Astrocyte (in vitro differentiated cells and primary cell): ENCODE data around the gene EPHA2.

ENCODE experiments used
- EZH2 ChIP-seq: IDR thresholded peaks from 2 replicates; pipeline ENCODE4 v1.6.1; 2012; ENCODE audit warnings: mild to moderate bottlenecking, low read length, inconsistent platforms; ENCODE audit not compliant: insufficient read depth
- TF ChIP-seq, protein P1 (sequence below): IDR thresholded peaks from 2 replicates; pipeline ENCODE4 v1.5.1; 2011; ENCODE audit warnings: low read depth, mild to moderate bottlenecking, inconsistent platforms, low read length, moderate library complexity; ENCODE audit not compliant: insufficient read depth

DNA sequence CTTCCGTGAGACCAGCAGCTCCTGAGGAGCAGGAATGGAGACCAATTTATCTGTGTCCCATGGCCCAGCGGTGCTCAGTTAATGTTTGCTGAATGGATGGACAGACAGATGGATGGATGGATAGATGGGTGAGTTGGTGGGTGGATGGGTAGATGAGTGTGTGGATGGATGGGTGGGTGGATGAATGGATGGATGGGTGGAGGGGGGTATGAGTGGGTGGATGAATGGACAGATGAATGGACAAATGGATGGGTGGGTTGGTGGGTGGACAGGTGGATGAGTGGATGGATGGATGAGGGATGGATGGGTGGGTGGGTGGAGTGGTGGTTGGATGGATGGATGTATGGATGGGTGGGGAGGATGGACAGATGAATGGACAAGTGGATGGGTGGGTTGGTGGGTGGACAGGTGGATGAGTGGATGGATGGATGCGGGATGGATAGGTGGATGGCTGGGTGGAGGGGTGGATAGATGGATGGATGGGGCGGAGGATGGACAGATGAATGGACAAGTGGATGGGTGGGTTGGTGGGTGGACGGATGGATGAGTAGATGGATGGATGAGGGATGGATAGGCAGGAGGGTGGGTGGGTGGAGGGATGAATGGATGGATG is 13.4 kb downstream of the EPHA2 start:
- TF ChIP-seq, protein P1, sequence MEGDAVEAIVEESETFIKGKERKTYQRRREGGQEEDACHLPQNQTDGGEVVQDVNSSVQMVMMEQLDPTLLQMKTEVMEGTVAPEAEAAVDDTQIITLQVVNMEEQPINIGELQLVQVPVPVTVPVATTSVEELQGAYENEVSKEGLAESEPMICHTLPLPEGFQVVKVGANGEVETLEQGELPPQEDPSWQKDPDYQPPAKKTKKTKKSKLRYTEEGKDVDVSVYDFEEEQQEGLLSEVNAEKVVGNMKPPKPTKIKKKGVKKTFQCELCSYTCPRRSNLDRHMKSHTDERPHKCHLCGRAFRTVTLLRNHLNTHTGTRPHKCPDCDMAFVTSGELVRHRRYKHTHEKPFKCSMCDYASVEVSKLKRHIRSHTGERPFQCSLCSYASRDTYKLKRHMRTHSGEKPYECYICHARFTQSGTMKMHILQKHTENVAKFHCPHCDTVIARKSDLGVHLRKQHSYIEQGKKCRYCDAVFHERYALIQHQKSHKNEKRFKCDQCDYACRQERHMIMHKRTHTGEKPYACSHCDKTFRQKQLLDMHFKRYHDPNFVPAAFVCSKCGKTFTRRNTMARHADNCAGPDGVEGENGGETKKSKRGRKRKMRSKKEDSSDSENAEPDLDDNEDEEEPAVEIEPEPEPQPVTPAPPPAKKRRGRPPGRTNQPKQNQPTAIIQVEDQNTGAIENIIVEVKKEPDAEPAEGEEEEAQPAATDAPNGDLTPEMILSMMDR: no peak
- no peak for TF ChIP-seq EZH2
